ENCODE results near the gene HTT.
A peak's percentile ranks its signal among the peaks of the same experiment; 100 is the strongest.

The HTT gene

DNA sequence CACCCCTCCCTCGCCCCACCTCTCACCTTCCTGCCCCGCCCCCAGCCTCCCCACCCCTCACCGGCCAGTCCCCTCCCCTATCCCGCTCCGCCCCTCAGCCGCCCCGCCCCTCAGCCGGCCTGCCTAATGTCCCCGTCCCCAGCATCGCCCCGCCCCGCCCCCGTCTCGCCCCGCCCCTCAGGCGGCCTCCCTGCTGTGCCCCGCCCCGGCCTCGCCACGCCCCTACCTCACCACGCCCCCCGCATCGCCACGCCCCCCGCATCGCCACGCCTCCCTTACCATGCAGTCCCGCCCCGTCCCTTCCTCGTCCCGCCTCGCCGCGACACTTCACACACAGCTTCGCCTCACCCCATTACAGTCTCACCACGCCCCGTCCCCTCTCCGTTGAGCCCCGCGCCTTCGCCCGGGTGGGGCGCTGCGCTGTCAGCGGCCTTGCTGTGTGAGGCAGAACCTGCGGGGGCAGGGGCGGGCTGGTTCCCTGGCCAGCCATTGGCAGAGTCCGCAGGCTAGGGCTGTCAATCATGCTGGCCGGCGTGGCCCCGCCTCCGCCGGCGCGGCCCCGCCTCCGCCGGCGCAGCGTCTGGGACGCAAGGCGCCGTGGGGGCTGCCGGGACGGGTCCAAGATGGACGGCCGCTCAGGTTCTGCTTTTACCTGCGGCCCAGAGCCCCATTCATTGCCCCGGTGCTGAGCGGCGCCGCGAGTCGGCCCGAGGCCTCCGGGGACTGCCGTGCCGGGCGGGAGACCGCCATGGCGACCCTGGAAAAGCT is at the start of gene HTT, which contains the start of gene HTT-AS:
Gene HTT, plus strand, starts transcription at position 604 of the 768 bp plus-strand sequence. Its CDS starts 145 bp downstream, at position 749.
Gene HTT-AS, minus strand, starts transcription at position 461 of the 768 bp plus-strand sequence.
- DNase-seq: peak; percentile 95

DNA sequence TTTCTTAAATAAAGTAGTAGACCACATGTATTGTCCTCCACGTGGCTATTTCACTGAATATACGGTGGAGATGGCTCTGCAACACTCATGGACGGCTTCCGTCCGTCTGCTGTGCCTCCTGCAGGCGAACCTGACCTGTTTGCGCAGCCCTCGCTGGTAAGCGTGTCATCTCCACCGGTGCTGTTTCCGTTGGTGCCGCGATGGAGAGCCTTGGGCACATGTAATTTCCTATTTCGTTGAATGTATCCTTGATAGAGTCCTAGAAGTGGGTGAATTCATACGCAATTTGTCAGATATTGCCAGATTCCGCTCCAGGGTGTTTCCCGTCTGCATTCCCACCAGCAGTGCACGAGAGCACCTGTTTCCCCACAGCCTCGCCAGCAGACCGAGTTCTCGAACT is 48.6 kb upstream of the HTT start:
- DNase-seq: no peak

DNA sequence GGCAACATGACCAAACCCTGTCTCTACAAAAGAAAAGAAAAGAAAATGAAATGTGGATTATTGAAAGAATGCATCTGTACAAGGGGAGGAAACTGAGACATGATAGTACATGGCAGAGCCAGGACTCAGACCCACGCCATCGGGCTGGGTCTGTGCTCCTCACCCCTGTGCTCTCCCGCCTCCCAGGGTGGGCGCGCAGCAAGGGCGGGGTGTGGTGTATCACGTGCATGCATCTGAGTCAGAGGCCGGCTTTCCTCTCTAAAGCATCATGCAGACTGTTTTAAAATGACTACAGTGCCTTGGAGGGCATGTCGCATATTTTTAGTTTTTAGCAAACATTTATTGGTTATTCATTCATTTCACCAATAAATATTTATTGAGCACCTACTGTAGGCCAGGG is 47.9 kb upstream of the HTT start:
- DNase-seq: no peak

GRCh38 chr4:3029464-3029863 is 45.0 kb upstream of the HTT start:
- DNase-seq: no peak

DNA sequence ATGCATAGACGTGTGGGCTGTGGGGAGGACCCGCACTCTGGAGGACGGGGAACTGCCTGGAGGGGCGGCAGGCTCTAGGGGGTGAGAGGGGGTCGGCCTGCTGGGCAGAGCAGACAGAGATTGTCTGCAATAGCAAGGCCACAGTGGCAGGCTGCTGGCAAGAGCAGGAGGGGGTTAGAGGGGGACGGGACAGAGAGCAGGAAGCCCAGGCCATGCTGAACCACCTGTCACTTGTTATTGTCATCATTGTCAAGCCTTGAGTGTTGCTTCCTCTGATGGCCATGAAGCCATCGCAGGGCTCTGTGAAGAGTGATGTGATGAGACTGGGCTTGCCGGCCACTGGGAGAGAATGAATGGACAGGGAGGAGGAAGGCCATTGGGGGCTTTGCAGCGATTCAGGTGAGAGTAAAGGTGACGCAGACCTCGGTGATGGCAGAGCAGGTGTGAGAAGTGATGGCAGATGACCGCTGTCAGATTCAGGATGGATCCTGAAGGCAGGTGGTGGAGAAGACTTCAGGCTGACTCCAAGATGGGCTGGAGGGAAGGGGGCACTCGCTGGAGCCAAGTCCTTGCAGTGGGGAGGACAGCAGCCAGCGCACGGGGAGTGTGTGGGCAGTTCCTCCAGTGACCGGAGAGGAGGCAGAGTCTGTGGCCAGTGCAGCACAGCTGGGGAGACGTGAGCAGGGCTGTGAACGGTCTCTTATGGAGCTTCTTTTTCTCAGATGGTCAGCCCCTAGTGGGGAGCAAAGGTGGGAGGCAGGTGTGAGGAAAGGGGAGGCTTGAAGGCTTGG is 43.7 kb upstream of the HTT start:
- DNase-seq: no peak

DNA sequence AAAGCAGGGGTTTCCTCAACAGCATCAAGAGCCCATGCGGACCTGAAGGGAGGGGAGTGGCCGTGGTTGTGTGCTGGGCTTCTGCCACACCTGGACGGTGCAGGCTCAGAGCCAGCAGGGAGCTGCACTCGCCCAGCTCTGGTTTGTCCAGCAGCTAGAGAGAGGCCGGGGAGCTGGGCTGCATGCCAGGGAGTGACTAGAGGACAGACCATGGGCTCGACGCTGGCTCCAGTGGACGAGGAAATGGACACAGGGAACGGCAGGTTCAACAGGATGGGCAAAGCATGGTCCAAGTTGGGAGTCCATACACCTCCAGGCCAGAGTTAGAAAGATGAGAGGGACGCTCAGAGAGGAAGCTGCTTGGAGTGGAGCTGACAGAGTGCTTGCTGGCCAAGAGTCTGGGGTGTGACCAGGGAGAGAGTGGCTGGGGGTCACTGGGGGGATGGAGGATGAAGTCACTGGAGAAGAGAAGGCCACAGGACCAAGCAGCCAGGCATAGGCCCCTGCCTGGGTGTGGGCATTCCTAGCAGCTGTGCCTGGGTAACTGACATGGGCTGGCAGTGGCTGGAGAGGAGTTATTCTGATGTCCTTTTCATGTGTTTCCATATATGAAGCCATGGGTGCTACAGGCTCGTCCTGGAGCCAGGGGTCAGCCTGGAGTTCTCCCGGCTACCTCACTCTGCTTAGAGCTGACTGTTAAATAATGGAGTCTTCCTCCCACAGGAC is 43.0 kb upstream of the HTT start:
- no peak for DNase-seq

DNA sequence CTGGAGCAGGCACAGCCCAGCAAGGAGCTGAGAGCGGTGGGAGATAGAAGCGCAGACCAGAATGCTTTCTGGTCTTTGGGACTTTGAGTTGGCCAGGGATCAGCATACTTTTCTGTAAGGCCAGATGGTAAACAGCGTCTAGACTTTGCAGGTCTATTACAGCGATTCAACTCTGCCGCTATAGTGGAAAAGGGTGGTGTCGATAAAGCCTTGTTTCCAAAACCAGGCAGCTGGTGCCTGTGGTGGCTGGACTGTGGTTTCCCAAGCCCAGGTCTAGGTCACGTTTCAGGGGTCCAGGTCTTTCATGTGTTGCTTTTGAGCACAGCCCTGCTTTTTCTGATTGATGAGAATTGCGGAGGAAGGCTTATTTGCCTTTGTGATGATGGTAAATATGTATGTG is 40.2 kb upstream of the HTT start:
- DNase-seq: no peak

DNA sequence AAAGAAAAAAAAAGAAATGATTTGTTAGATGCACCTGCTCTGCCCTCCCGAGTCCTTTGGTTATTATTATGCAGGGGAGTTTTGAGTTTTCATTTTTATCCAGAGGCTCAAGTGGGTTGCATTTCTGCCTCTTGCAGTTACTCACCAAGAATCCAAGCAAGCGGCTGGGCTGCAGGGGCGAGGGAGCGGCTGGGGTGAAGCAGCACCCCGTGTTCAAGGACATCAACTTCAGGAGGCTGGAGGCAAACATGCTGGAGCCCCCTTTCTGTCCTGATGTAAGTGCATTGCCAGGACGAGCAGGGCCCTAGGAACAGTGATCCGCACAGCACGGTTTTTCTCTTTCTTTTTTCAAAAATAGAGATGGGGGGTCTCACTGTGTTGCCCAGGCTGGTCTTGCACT is 39.2 kb upstream of the HTT start:
- DNase-seq: no peak

DNA sequence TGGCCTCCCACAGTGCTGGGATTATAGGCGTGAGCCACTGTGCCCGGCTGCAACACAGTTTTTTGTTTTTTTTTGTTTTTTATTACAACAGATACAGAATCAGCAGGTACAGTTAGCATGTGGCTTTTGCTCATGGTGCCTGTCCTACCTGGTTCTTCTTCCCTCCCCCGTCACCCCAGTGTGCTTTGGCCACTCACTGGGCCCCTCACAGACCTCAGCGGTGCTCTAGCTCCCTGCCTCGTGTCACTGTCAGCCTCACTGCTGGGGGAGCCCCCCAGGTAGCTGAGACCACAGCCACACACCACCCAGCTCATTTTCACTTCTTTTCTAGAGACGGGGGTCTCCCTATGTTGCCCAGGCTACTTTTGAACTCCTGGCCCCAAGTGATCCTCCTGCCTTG is 38.8 kb upstream of the HTT start:
- DNase-seq: no peak

- no peak for DNase-seq
These were observed 38.1 kb upstream of the HTT start for GRCh38 chr4:3036131-3036952.

DNA sequence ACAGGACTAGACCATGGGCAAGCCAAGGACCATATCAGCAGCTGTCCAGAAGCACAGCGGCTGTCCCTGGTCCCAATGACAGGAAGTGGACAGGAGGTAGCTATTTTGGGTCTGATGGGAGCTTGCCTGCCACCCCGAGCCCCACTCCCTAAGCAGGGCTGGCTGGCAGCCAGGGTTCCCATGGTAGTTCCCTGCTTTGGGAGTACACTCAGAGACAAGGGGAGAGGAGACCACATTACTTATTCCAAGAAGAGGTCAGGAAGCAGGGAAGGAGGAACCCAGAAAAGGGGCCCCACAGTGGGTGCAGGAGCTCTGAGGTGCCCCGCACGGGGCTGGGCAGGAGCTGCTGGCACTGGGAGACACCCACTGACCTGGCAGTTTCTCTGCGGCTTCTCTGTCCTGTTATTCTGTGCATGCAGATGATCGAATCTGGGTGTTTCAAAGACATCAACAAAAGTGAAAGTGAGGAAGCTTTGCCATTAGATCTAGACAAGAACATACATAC is 36.5 kb upstream of the HTT start:
- no peak for DNase-seq

DNA sequence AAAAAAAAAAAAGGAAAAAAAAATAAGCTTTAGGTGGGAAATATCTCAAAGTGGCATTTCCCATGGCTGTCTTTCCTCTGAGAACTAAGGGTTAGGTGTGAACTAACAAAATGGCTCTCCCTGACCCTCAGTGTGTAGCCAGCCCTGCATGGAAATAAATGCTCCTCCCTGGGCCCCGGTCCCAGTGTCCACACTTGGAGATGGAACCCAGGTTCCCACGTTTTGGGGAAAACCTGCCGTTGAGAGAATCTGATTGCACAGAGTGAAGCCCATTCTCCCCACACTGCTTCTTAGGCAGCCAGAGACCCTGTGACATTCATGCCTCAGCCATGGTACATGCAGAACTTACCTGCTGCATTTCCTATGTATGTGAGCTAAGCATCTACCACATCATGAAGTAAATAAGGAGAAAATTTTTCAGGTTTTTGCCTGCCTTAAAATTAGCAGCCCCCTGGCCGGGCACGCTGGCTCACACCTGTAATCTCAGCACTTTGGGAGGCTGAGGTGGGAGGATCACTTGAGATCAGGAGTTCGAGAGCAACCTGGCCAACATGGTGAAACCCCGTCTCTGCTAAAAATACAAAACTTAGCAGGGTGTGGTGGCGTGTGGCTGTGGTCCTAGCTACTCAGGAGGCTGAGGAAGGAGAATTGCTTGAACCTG is 34.6 kb upstream of the HTT start:
- no peak for DNase-seq

DNA sequence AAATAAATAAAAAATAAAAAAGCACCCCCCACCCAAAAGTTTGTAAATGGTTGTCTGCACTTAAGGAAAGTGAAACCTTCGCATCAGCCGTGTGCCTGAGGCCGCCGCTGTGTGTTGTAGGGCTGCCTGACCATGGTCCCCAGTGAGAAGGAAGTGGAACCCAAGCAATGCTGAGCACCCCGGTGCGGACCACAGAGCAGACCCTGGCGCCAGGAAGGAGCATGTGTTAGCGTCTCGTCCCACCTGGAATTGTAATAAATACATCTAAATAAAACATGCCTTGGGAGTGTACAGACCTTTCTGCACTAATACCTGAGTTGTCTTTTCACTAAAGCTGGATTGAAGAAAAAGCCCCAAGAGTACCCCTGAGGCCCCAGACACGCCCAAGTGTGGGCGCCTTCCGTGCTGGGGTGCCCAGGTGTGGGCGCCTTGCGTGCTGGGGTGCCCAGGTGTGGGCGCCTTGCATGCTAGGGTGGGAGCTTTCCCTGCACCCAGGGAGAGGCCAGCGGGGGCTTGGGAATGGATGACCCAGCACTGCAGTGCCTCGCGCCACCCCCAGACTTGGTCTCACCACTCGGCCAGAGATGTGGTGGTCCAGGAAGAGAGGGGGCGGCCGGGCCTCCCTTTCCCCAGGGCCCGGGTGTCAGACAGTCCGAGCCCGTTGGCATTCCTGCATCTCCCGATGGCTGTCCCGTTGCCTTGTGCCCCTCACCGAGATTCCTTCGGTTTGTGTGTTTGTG is 33.9 kb upstream of the HTT start:
- no peak for DNase-seq

- DNase-seq: peak; percentile 19
These were observed 33.0 kb upstream of the HTT start for GRCh38 chr4:3041192-3042142.

GRCh38 chr4:3042226-3042625 is 32.3 kb upstream of the HTT start:
- no peak for DNase-seq

- DNase-seq: no peak
These were observed 31.0 kb upstream of the HTT start for GRCh38 chr4:3043282-3044020.

- DNase-seq: peak; percentile 45
These were observed 29.3 kb upstream of the HTT start for GRCh38 chr4:3044870-3045819.

GRCh38 chr4:3046162-3046561 is 28.3 kb upstream of the HTT start:
- DNase-seq: no peak
